HCT116 (cell line): ENCODE measurements around the gene ZDHHC9. TPM values are rescaled to one million over a fixed set of nuclear protein-coding genes. Genes with fewer than 3 reads are reported as not detected.

ENCODE experiments used
- ATAC-seq: fragments of 200-7000 bp; cut with Tn5 transposase; 2 replicates; pipeline ENCODE4 v1.9.1; 2020; ENCODE audit warnings: mild to moderate bottlenecking, moderate library complexity
- BruUV-seq: library from RNA; stranded (reverse); fragments of 400-500 nt; replicated peaks from 2 replicates; lab custom pipeline; 2021; lab: Mats Ljungman, UMichigan
- CTCF ChIA-PET: fragments of 300-600 bp; sonication (Branson Sonifier 250); formaldehyde crosslinking; loops from one replicate; lab custom pipeline; 2021; ENCODE audit warnings: antibody characterized with exemption; lab: Charles Lee
- POLR2A ChIA-PET: fragments of 300-600, 350-600 bp; sonication (Branson Sonifier 250); formaldehyde crosslinking; loops from one replicate; lab custom pipeline; 2021; ENCODE audit warnings: antibody characterized with exemption; lab: Charles Lee
- RAD21 ChIA-PET, 2 experiments: fragments of 300-600 bp; sonication (Branson Sonifier 250); formaldehyde crosslinking; loops; one replicate each; lab custom pipeline; 2023; ENCODE audit warnings: low total read pairs in 2 of 2; ENCODE audit not compliant: uncharacterized antibody in 2 of 2, unreplicated experiment in 2 of 2, low non-redundant PET in 1 of 2; lab: Charles Lee
- DNase-seq: peaks from one replicate; pipeline ENCODE4 v3.0.0-alpha.2; 2010; ENCODE audit warnings: low read depth, low spot score
- H2AFZ ChIP-seq: fragments of 200-600 bp; shearing (Covaris generic), sonication (generic); 2 replicates; pipeline ENCODE4 v1.6.1; 2017; ENCODE audit warnings: low read depth, mixed run types, mixed read lengths, antibody characterized with exemption, low read length; ENCODE audit not compliant: poor library complexity, severe bottlenecking
- H3K27ac ChIP-seq: 2 replicates; pipeline ENCODE4 v1.5.1; 2012; ENCODE audit warnings: low read depth, low read length
- H3K27me3 ChIP-seq: fragments of 200-600 bp; sonication (generic); 2 replicates; pipeline ENCODE4 v1.6.1; 2016; ENCODE audit warnings: mixed run types, low read length, mixed read lengths; ENCODE audit not compliant: insufficient read depth
- H3K36me3 ChIP-seq, 2 experiments: fragments of 200-500 bp in 1 of 2; fragments of 200-600 bp in 1 of 2; sonication (Bioruptor generic) in 1 of 2; sonication (generic) in 1 of 2; 2 replicates each; pipeline versions ENCODE4 v1.5.1 to v1.6.1; 2014 to 2016; ENCODE audit warnings: low read length in 2 of 2, inconsistent platforms in 1 of 2, mixed read lengths in 1 of 2, mixed run types in 1 of 2; ENCODE audit not compliant: insufficient read depth in 2 of 2, control insufficient read depth in 1 of 2
- H3K4me1 ChIP-seq, 2 experiments: fragments of 200-600 bp in 1 of 2; sonication (generic) in 1 of 2; 2 replicates each; pipeline versions ENCODE4 v1.5.1 to v1.6.1; 2012 to 2017; ENCODE audit warnings: low read length in 2 of 2, inconsistent platforms in 1 of 2, mild to moderate bottlenecking in 1 of 2, mixed read lengths in 1 of 2, mixed run types in 1 of 2, moderate library complexity in 1 of 2; ENCODE audit not compliant: insufficient read depth in 2 of 2, control insufficient read depth in 1 of 2
- H3K4me2 ChIP-seq: fragments of 200-600 bp; sonication (generic); 2 replicates; pipeline ENCODE4 v1.6.1; 2017; ENCODE audit warnings: mixed run types, low read length, mixed read lengths
- H3K4me3 ChIP-seq, 2 experiments: fragments of 200-600 bp in 1 of 2; sonication (generic) in 1 of 2; replicated peaks in 1 of 2; 2 replicates each; pipeline ENCODE4 v1.5.1; 2011 to 2016; ENCODE audit warnings: low read length in 2 of 2, control low read depth in 1 of 2, low read depth in 1 of 2, mild to moderate bottlenecking in 1 of 2, mixed read lengths in 1 of 2, mixed run types in 1 of 2
- H3K79me2 ChIP-seq: fragments of 200-600 bp; sonication (generic); 2 replicates; pipeline ENCODE4 v1.6.1; 2017; ENCODE audit warnings: mild to moderate bottlenecking, mixed run types, low read length, moderate library complexity, mixed read lengths; ENCODE audit not compliant: insufficient read depth
- H3K9ac ChIP-seq: fragments of 200-600 bp; sonication (generic); 2 replicates; pipeline ENCODE4 v1.6.1; 2016; ENCODE audit warnings: low read length, mixed read lengths
- H3K9me2 ChIP-seq: fragments of 200-600 bp; sonication (generic), shearing (Covaris generic); 2 replicates; pipeline ENCODE4 v1.6.1; 2017; ENCODE audit warnings: mixed run types, mild to moderate bottlenecking, moderate library complexity; ENCODE audit not compliant: insufficient read depth
- H3K9me3 ChIP-seq, 2 experiments: fragments of 200-500 bp in 1 of 2; fragments of 200-600 bp in 1 of 2; sonication (Bioruptor generic) in 1 of 2; sonication (generic) in 1 of 2; 2 replicates each; pipeline ENCODE4 v1.6.1; 2014 to 2017; ENCODE audit warnings: low read length in 2 of 2, mixed read lengths in 2 of 2, inconsistent platforms in 1 of 2, low read depth in 1 of 2, mild to moderate bottlenecking in 1 of 2, mixed run types in 1 of 2, moderate library complexity in 1 of 2; ENCODE audit not compliant: control insufficient read depth in 1 of 2, insufficient read depth in 1 of 2
- H4K20me1 ChIP-seq: fragments of 200-600 bp; sonication (generic), shearing (Covaris generic); 2 replicates; pipeline ENCODE4 v1.6.1; 2017; ENCODE audit warnings: mixed run types, mild to moderate bottlenecking, moderate library complexity; ENCODE audit not compliant: insufficient read depth
- CBX3 ChIP-seq: IDR thresholded peaks from 2 replicates; pipeline ENCODE4 v1.6.1; 2012; ENCODE audit warnings: low read depth
- CEBPB ChIP-seq: IDR thresholded peaks from 2 replicates; pipeline ENCODE4 v1.6.1; 2012; ENCODE audit warnings: low read depth
- EGR1 ChIP-seq: IDR thresholded peaks from 2 replicates; pipeline ENCODE4 v1.6.1; 2012; ENCODE audit warnings: low read depth
- ELF1 ChIP-seq: IDR thresholded peaks from 2 replicates; pipeline ENCODE4 v1.6.1; 2012; ENCODE audit warnings: low read depth, borderline replicate concordance
- EZH2phosphoT487 ChIP-seq: fragments of 200-600 bp; IDR thresholded peaks from 2 replicates; pipeline ENCODE4 v1.6.1; 2018; ENCODE audit warnings: antibody characterized with exemption, borderline replicate concordance
- FOSL1 ChIP-seq: IDR thresholded peaks from 2 replicates; pipeline ENCODE4 v1.6.1; 2012; ENCODE audit warnings: low read depth
- JUND ChIP-seq: IDR thresholded peaks from 2 replicates; pipeline ENCODE4 v1.6.1; 2012
- POLR2AphosphoS5 ChIP-seq: IDR thresholded peaks from 2 replicates; pipeline ENCODE4 v1.6.1; 2011; ENCODE audit warnings: mild to moderate bottlenecking, low read depth, low read length, moderate library complexity
- RAD21 ChIP-seq: IDR thresholded peaks from 2 replicates; pipeline ENCODE4 v1.6.1; 2012; ENCODE audit warnings: low read depth, mild to moderate bottlenecking
- SIN3A ChIP-seq: IDR thresholded peaks from 2 replicates; pipeline ENCODE4 v1.6.1; 2012; ENCODE audit warnings: low read depth
- TCF7L2 ChIP-seq: IDR thresholded peaks from 2 replicates; pipeline ENCODE4 v1.7.0; 2011; ENCODE audit warnings: borderline replicate concordance, inconsistent platforms; ENCODE audit not compliant: insufficient read depth, insufficient read length; ENCODE audit errors: extremely low read depth
- ZFX ChIP-seq: fragments of 450-650 bp; IDR thresholded peaks from 2 replicates; pipeline ENCODE4 v1.6.1; 2017
- ZNF274 ChIP-seq: fragments of 200-500 bp; sonication (Bioruptor generic); IDR thresholded peaks from 2 replicates; pipeline ENCODE4 v1.6.1; 2014; ENCODE audit warnings: mild to moderate bottlenecking, low read depth, low read length, inconsistent platforms
- intact Hi-C: fragments of 100-400 bp; cut with micrococcal nuclease; formaldehyde crosslinking; loops from 2 replicates; pipeline ENCODE4 v1.10.0; 2022
- total RNA-seq: library from RNA; stranded (reverse); gene quantifications from one replicate; pipeline ENCODE4 v1.2.1, GENCODE V29; 2021; ENCODE audit not compliant: unreplicated experiment
- TF ChIP-seq, protein P1 (sequence below): IDR thresholded peaks from 2 replicates; pipeline ENCODE4 v1.6.1; 2011; ENCODE audit warnings: mild to moderate bottlenecking, low read length, moderate library complexity; ENCODE audit not compliant: insufficient replicate concordance; ENCODE audit errors: extremely low read depth

Gene ZDHHC9
- total RNA-seq, 1 experiment from 2014 or later = 18.9 TPM

DNA sequence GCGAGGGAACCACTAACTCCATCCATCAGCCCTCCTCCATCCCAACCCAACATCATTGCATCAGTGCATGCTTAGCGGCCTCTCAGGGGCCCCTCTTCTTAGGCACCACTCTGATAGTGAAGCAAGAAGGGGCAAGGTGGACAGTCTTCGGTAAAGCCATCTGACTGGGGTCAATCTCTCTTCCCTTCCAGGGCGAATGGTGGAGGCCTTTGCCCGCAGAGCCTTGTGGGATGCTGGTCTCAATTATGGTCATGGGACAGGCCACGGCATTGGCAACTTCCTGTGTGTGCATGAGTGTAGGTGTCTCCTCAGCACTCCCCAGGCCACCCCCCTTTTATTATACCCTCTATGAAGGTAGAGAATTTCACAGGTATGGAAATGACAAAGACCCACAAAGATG, 82.7 kb downstream of the ZDHHC9 start:
- BruUV-seq = no TSS peak
- ChIA-PET RAD21 (no interaction called here), CTCF (no interaction called here), POLR2A (no interaction called here)
- Histone ChIP-seq H3K36me3 (no peaks in the 10 kb centered on the region), H3K4me2 (no peak overlapping the region), H3K4me3 (no peak overlapping the region), H3K9me2 (no peaks in the 10 kb centered on the region), H2AFZ (no peak overlapping the region), H3K9me3 (no peaks in the 10 kb centered on the region), H3K27me3 (no peaks in the 10 kb centered on the region), H3K79me2 (no peaks in the 10 kb centered on the region), H4K20me1 (no peaks in the 10 kb centered on the region), H3K27ac (no peak overlapping the region), H3K9ac (no peak overlapping the region), H3K4me1 (peaks cover 0 to 5% of the 10 kb centered on the region in 2 experiments; a peak in 1 of 4 replicates)
- ATAC-seq = no peak
- no peak for DNase-seq
- TF ChIP-seq, protein P1, sequence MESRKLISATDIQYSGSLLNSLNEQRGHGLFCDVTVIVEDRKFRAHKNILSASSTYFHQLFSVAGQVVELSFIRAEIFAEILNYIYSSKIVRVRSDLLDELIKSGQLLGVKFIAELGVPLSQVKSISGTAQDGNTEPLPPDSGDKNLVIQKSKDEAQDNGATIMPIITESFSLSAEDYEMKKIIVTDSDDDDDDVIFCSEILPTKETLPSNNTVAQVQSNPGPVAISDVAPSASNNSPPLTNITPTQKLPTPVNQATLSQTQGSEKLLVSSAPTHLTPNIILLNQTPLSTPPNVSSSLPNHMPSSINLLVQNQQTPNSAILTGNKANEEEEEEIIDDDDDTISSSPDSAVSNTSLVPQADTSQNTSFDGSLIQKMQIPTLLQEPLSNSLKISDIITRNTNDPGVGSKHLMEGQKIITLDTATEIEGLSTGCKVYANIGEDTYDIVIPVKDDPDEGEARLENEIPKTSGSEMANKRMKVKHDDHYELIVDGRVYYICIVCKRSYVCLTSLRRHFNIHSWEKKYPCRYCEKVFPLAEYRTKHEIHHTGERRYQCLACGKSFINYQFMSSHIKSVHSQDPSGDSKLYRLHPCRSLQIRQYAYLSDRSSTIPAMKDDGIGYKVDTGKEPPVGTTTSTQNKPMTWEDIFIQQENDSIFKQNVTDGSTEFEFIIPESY = no peak
- TF ChIP-seq CEBPB (no peak), ELF1 (no peak), ZNF274 (no peak)
- intact Hi-C loops = no loop called here

DNA sequence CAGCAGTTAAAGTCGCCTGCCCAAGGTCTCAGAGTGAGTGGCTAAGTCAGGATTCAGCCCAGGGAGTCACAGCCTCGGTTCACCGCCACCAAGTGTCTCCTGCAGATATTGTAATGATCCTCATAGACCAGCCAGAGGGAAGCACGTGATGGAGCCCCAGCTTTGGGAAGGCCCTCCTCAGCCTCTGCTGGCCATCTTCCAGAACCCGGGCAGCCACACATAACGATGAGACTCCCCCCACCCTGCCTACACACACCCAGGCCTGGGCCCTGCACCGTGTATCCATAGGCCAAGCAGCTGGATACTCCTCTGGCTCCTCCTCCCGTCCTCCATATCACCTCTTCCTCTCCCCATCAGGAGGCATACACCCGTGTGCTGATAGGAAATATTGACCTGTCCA, 83.5 kb downstream of the ZDHHC9 start:
- ATAC-seq (no peak), DNase-seq (no peak)
- Histone ChIP-seq H3K9me2 (no peaks in the 10 kb centered on the region), H4K20me1 (no peaks in the 10 kb centered on the region), H3K4me3 (no peak overlapping the region), H3K79me2 (no peaks in the 10 kb centered on the region), H2AFZ (no peak overlapping the region), H3K4me2 (no peak overlapping the region), H3K27ac (no peak overlapping the region), H3K27me3 (no peaks in the 10 kb centered on the region), H3K36me3 (no peaks in the 10 kb centered on the region), H3K9ac (no peak overlapping the region), H3K4me1 (peaks cover 0 to 5% of the 10 kb centered on the region in 2 experiments; a peak in 1 of 4 replicates), H3K9me3 (no peaks in the 10 kb centered on the region)
- POLR2A ChIA-PET = no interaction called here
- intact Hi-C loops = no loop called here
- no TSS peak for BruUV-seq
- CTCF ChIA-PET = no interaction called here
- RAD21 ChIA-PET = no interaction called here
- TF ChIP-seq SIN3A = no peak
- TF ChIP-seq, protein P1 = no peak
- TF ChIP-seq FOSL1 = no peak
- no peak for TF ChIP-seq EGR1
- no peak for TF ChIP-seq EZH2phosphoT487
- no peak for TF ChIP-seq CBX3
- TF ChIP-seq RAD21 = no peak
- no peak for TF ChIP-seq ZFX
- TF ChIP-seq ELF1 = no peak
- no peak for TF ChIP-seq JUND
- TF ChIP-seq TCF7L2 = no peak
- no peak for TF ChIP-seq POLR2AphosphoS5
